Measurements from ENCODE around the gene DENND1A.

GRCh38 chr9:123406016-123406415 is 523.9 kb downstream of the DENND1A start:
- TF ChIP-seq CTCF (IDR thresholded peaks at IDR 0.05) (no peak), POLR2AphosphoS5 (IDR thresholded peaks at IDR 0.05; ENCODE audit: low read depth, low read length) (no peak), TCF7L2 (IDR thresholded peaks at IDR 0.05; ENCODE audit: low read depth, low read length) (no peak), REST (IDR thresholded peaks at IDR 0.05; ENCODE audit: insufficient read depth in 1 of 2, low read depth in 2 of 2, low read length in 1 of 2) (no peak)
